ENCODE results near the gene PPP2R5C. TPM values are rescaled to one million over a fixed set of nuclear protein-coding genes. Genes with fewer than 3 reads are reported as not detected.

Gene PPP2R5C
- total and polyA plus RNA-seq, 2 of the 4 experiments (the other 2 are of a cell fraction), result 65.9 to 78.7 TPM

DNA sequence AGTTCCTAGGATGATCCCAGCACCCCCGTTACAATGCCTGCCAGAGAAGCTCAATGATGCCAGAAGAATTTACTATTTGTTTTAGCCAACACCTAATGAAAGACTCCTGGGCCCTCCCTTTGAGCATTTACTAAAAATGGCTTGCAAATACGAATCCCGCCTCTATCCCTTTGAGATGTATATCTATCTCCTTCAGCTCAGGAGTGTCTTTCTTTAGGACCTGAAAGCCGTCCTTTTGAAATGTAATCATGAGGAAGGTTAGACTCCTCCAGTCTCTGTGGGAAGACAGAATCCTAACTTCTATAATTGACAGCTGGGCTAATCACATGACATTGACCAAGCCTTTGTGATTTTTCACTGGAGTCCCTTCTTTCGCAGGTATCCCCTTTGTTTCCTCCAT lies 183.7 kb downstream of the PPP2R5C start:
- no TSS peak for BruUV-seq (replicated peaks)
- Histone ChIP-seq H3K27ac (ENCODE audit: insufficient read depth, low read length) (no peak overlapping the region), H4K5ac (ENCODE audit: low read depth, low read length) (no peak overlapping the region), H3K4me3 (ENCODE audit: insufficient read depth, low read depth, low read length) (no peak overlapping the region), H3K79me1 (ENCODE audit: low read depth in 1 of 2, low read length in 2 of 2) (peaks cover 9 to 19% of the 10 kb centered on the region in 2 experiments), H4K91ac (ENCODE audit: insufficient read depth, low read depth, low read length) (no peak overlapping the region), H3K18ac (ENCODE audit: low read depth, low read length) (no peak overlapping the region), H3K9me3 (ENCODE audit: control insufficient read depth, insufficient read depth, low read length) (no peaks in the 10 kb centered on the region), H2AK9ac (replicated peaks; ENCODE audit: low read depth, low read length, poor library complexity) (no peak overlapping the region), H2BK120ac (ENCODE audit: low read depth, low read length) (no peak overlapping the region), H2BK5ac (ENCODE audit: low read depth, low read length, poor library complexity, severe bottlenecking) (no peak overlapping the region), H3K9me1 (ENCODE audit: insufficient read depth, low read length) (0 out of 2 replicates have a peak, but pooled peaks cover 3% of the 10 kb centered on the region), H3K23ac (ENCODE audit: low read depth, low read length) (no peak overlapping the region), H3K14ac (replicated peaks; ENCODE audit: low read depth, low read length) (no peak overlapping the region), H2AFZ (replicated peaks; ENCODE audit: low read length, poor library complexity) (no peak overlapping the region), H3K9ac (ENCODE audit: low read depth, low read length) (no peak overlapping the region), H3K4me2 (ENCODE audit: low read depth, low read length) (no peak overlapping the region), H3K4me1 (ENCODE audit: control insufficient read depth, insufficient read depth, low read length) (peaks cover 7% of the 10 kb centered on the region; the same call in 1 of the 2 replicates), H2BK15ac (ENCODE audit: low read depth, low read length) (no peak overlapping the region), H2AK5ac (ENCODE audit: low read depth, low read length) (no peak overlapping the region), H3K4ac (ENCODE audit: low read depth, low read length) (no peak overlapping the region), H3K56ac (ENCODE audit: extremely low read depth, insufficient read depth, low read length) (no peak overlapping the region), H3K27me3 (ENCODE audit: control insufficient read depth, insufficient read depth, low read length) (peaks cover 2% of the 10 kb centered on the region; the same call in 1 of the 2 replicates), H4K8ac (ENCODE audit: low read depth in 2 of 2, low read length in 2 of 2) (no peak overlapping the region), H4K20me1 (ENCODE audit: insufficient read depth, low read length) (no peaks in the 10 kb centered on the region), H2BK20ac (ENCODE audit: low read depth, low read length) (no peak overlapping the region), H3K36me3 (ENCODE audit: control insufficient read depth, insufficient read depth, low read length) (no peaks in the 10 kb centered on the region)
- dilution Hi-C loops (cut with HindIII; ENCODE audit: low sequenced_read_pairs, unreplicated experiment), result no loop called here
- ChIA-PET CTCF (no interaction called here), POLR2A (ENCODE audit: unreplicated experiment) (interaction anchor here (0.7 kb wide), 1 partner anchor 15 kb away, joined by 5 read pairs; no protein-coding TSS in a partner anchor)
- in situ Hi-C loops (cut with MboI; ENCODE audit: low sequenced_read_pairs), result no loop called here
- no CpG with 5 or more reads among the region's 5 CpGs for WGBS, 2 experiments (ENCODE audit: extremely low coverage in 2 of 2, insufficient read length in 1 of 2)
- TF ChIP-seq USF2 (IDR thresholded peaks at IDR 0.05; ENCODE audit: low read depth, low read length), result no peak
- TF ChIP-seq, protein P1, sequence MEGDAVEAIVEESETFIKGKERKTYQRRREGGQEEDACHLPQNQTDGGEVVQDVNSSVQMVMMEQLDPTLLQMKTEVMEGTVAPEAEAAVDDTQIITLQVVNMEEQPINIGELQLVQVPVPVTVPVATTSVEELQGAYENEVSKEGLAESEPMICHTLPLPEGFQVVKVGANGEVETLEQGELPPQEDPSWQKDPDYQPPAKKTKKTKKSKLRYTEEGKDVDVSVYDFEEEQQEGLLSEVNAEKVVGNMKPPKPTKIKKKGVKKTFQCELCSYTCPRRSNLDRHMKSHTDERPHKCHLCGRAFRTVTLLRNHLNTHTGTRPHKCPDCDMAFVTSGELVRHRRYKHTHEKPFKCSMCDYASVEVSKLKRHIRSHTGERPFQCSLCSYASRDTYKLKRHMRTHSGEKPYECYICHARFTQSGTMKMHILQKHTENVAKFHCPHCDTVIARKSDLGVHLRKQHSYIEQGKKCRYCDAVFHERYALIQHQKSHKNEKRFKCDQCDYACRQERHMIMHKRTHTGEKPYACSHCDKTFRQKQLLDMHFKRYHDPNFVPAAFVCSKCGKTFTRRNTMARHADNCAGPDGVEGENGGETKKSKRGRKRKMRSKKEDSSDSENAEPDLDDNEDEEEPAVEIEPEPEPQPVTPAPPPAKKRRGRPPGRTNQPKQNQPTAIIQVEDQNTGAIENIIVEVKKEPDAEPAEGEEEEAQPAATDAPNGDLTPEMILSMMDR (conservative IDR thresholded peaks at IDR 0.05; ENCODE audit: low read depth, low read length), result no peak
- no peak for TF ChIP-seq SMC3 (IDR thresholded peaks at IDR 0.05; ENCODE audit: low read depth, low read length)
- TF ChIP-seq BHLHE40 (IDR thresholded peaks at IDR 0.05; ENCODE audit: low read depth, low read length), result no peak
- TF ChIP-seq MAFK (IDR thresholded peaks at IDR 0.05; ENCODE audit: low read depth, low read length), result no peak
- TF ChIP-seq MAZ (IDR thresholded peaks at IDR 0.05; ENCODE audit: borderline replicate concordance, low read depth, low read length), result no peak
- no peak for TF ChIP-seq NFE2L2 (IDR thresholded peaks at IDR 0.05; ENCODE audit: low read depth, low read length)
- TF ChIP-seq RAD21 (IDR thresholded peaks at IDR 0.05; ENCODE audit: low read length), result no peak
- no peak for TF ChIP-seq MXI1 (IDR thresholded peaks at IDR 0.05; ENCODE audit: borderline replicate concordance, low read depth, low read length)
- TF ChIP-seq CHD1 (IDR thresholded peaks at IDR 0.05; ENCODE audit: low read depth, low read length), result no peak
- no peak for TF ChIP-seq POLR2A (IDR thresholded peaks at IDR 0.05; ENCODE audit: low read depth, low read length)
- DNase-seq, result no peak
- no peak for ATAC-seq (ENCODE audit: low read depth)
- intact Hi-C loops (cut with micrococcal nuclease), result no loop called here
